Measurements from ENCODE around the gene ASTN1. TPM values are rescaled to one million over a fixed set of nuclear protein-coding genes. Genes with fewer than 3 reads are reported as not detected.

ASTN1 gene
- total and polyA plus RNA-seq, 9 of the 15 experiments (the other 6 are each of a cell fraction or from before 2014, with no cell fraction given): 0.05 to 0.22 (median 0.18) TPM

GRCh38 chr1:177135250-177135649 is 29.3 kb downstream of the ASTN1 start (continued):
- TF ChIP-seq CREBBP (IDR thresholded peaks at IDR 0.05; ENCODE audit: low read depth, low read length): no peak
- no peak for TF ChIP-seq RBM14 (IDR thresholded peaks at IDR 0.05; ENCODE audit: borderline replicate concordance, insufficient read depth, low read depth, low read length)

DNA sequence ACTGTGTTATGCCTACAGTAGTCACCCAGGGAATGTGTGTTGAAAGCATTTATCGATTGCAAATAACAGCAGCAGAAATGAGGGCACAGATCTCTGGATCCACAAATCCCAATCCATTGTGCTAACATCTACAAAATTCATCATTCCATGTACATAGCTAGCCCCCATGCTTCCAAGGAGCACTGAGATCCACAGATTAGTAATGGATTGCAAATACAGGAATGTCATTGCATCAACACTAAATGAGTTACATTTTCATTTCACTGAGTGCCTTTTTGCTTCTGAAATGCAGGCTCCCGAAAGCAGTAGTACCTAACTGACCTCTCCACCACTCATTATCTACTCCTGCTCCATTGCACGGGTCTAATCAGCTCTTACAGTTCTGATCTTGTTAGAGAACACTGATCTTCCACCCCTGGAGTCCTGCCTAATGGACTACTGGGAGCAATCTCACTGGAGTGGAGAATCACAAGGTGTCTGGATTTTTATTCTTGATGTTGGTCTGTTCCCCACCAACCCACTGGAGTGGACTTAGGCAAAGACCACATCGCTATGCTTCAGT is 30.5 kb downstream of the ASTN1 start:
- H3K4me1 ChIP-seq (replicated peaks in 1 of 2; ENCODE audit: control insufficient read depth in 2 of 2, insufficient read depth in 2 of 2, low read length in 2 of 2): no peaks in the 10 kb centered on the region
- ChIA-PET CTCF (ENCODE audit: low intra/inter-chr PET ratio) (no interaction called here), POLR2A (no interaction called here)
- no peaks in the 10 kb centered on the region for H4K20me1 ChIP-seq (replicated peaks; ENCODE audit: control insufficient read depth, insufficient read depth, low read length)
- no peak overlapping the region for H2AFZ ChIP-seq (ENCODE audit: low read depth, low read length)
- BruUV-seq (replicated peaks): no TSS peak
- intact Hi-C loops (cut with micrococcal nuclease) (no loop called here), in situ Hi-C loops (cut with MboI) (no loop called here)
- H3K36me3 ChIP-seq (ENCODE audit: control insufficient read depth, insufficient read depth, low read length): no peaks in the 10 kb centered on the region
- FAIRE-seq (no peak), ATAC-seq (no peak), DNase-seq (ENCODE audit: extremely low read depth in 1 of 4, low spot score in 3 of 4) (no peak)
- WGBS (ENCODE audit: insufficient coverage, low coverage, missing lambda C conversion rate): 0% methylated on average over 4 of the region's 4 CpGs
- no peak overlapping the region for H3K4me3 ChIP-seq
- H3K4me2 ChIP-seq (ENCODE audit: insufficient read depth, low read length): no peak overlapping the region
- H3K27me3 ChIP-seq (ENCODE audit: control insufficient read depth in 2 of 2, insufficient read depth in 2 of 2, low read length in 2 of 2): no peaks in the 10 kb centered on the region
- H3K9me3 ChIP-seq (replicated peaks; ENCODE audit: control insufficient read depth, insufficient read depth, low read depth, low read length): no peaks in the 10 kb centered on the region
- H3K79me2 ChIP-seq (ENCODE audit: control insufficient read depth, insufficient read depth, low read length): no peaks in the 10 kb centered on the region
- H3K27ac ChIP-seq (ENCODE audit: extremely low read depth, low read depth, low read length): no peak overlapping the region
- H3K9ac ChIP-seq (ENCODE audit: insufficient read depth in 1 of 2, low read depth in 2 of 2, low read length in 2 of 2): no peak overlapping the region
- no peaks in the 10 kb centered on the region for H3K9me1 ChIP-seq (ENCODE audit: control insufficient read depth, insufficient read depth, low read length)
- TF ChIP-seq C11orf30 (IDR thresholded peaks at IDR 0.05; ENCODE audit: low read depth) (no peak), KLF1 (tag; IDR thresholded peaks at IDR 0.05) (no peak), BCOR (IDR thresholded peaks at IDR 0.05) (no peak), PHB2 (IDR thresholded peaks at IDR 0.05; ENCODE audit: low read depth) (no peak), KLF13 (tag; IDR thresholded peaks at IDR 0.05; ENCODE audit: borderline replicate concordance, low read depth) (no peak), MCM7 (IDR thresholded peaks at IDR 0.05) (no peak), TARDBP (IDR thresholded peaks at IDR 0.05) (no peak), KLF16 (IDR thresholded peaks at IDR 0.05) (no peak), CCAR2 (IDR thresholded peaks at IDR 0.05; ENCODE audit: low read depth, low read length) (no peak), TFE3 (CRISPR knock-in tag; IDR thresholded peaks at IDR 0.05) (no peak), ETS1 (conservative IDR thresholded peaks at IDR 0.05; ENCODE audit: control insufficient read depth, low read depth, low read length) (no peak), KLF6 (CRISPR knock-in tag; IDR thresholded peaks at IDR 0.05; ENCODE audit: borderline replicate concordance) (no peak), PBX2 (CRISPR knock-in tag; IDR thresholded peaks at IDR 0.05; ENCODE audit: low read depth) (no peak), PBX2 (tag; conservative IDR thresholded peaks at IDR 0.05; ENCODE audit: low read depth) (no peak)
- TF ChIP-seq, protein P1, sequence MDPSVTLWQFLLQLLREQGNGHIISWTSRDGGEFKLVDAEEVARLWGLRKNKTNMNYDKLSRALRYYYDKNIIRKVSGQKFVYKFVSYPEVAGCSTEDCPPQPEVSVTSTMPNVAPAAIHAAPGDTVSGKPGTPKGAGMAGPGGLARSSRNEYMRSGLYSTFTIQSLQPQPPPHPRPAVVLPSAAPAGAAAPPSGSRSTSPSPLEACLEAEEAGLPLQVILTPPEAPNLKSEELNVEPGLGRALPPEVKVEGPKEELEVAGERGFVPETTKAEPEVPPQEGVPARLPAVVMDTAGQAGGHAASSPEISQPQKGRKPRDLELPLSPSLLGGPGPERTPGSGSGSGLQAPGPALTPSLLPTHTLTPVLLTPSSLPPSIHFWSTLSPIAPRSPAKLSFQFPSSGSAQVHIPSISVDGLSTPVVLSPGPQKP (CRISPR knock-in tag; IDR thresholded peaks at IDR 0.05): no peak

Data from K562 (cell line).